HG02870 (cell line): ENCODE results near the gene MTMR3.

ENCODE experiments used
- ATAC-seq: cut with Tn5 transposase; IDR thresholded peaks from one replicate; pipeline ENCODE4 v1.9.1; 2021; ENCODE audit warnings: mild to moderate bottlenecking, moderate library complexity; ENCODE audit not compliant: unreplicated experiment

The MTMR3 gene

GRCh38 chr22:29997516-29997915, 114.5 kb downstream of the MTMR3 start:
- no peak for ATAC-seq

GRCh38 chr22:29998627-29999384, 115.8 kb downstream of the MTMR3 start:
- ATAC-seq: no peak

DNA sequence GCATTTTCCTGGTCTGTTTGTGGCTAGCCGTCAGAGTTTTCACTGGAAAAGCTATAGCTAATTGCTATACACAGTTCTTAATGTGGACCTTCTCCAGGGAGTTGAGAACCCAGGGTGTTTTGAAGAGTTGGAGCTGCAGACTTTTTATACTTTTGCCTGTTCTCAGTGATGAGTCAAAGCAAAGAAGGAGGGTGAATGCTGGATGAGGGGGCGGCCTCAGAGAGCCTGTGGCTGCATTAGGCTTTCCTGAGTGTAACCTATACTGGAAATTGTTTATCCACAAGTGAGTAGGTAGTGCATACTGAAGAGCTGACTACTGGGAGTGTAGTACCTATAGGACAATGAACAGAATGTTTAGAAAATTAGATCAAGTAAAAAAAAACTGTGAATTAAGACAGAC, 117.6 kb downstream of the MTMR3 start:
- no peak for ATAC-seq

- no peak for ATAC-seq
Observed at GRCh38 chr22:30001459-30001858, 118.5 kb downstream of the MTMR3 start.

GRCh38 chr22:30002861-30003486, 120.0 kb downstream of the MTMR3 start:
- ATAC-seq: no peak

DNA sequence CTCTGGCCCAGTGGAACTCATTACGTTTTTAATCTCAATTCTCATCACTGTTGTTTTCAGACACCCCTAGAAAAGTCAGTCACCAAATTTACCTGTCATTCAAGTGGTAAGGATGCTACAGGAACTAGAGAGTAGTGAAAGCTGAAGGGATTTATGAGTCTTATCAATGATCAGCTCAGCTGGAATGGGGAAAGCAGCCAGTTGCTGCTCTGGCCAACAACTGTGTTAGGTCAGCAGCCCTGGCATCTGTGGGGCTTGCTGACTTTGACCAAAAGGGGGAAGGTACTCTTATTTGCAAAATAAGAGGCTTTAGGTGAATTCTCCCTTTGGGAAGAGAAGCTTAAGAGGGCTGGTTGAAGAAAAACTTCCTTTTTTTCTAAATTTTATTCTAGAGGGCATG, 121.1 kb downstream of the MTMR3 start:
- ATAC-seq: no peak

GRCh38 chr22:30004694-30005093, 121.7 kb downstream of the MTMR3 start:
- no peak for ATAC-seq

GRCh38 chr22:30005213-30005857, 122.4 kb downstream of the MTMR3 start:
- no peak for ATAC-seq

- no peak for ATAC-seq
Observed at GRCh38 chr22:30007361-30007760, 124.4 kb downstream of the MTMR3 start.

- no peak for ATAC-seq
Observed at GRCh38 chr22:30008401-30008800, 125.4 kb downstream of the MTMR3 start.

GRCh38 chr22:30009478-30009877, 126.5 kb downstream of the MTMR3 start:
- no peak for ATAC-seq

GRCh38 chr22:30010789-30011405, 127.9 kb downstream of the MTMR3 start:
- no peak for ATAC-seq

DNA sequence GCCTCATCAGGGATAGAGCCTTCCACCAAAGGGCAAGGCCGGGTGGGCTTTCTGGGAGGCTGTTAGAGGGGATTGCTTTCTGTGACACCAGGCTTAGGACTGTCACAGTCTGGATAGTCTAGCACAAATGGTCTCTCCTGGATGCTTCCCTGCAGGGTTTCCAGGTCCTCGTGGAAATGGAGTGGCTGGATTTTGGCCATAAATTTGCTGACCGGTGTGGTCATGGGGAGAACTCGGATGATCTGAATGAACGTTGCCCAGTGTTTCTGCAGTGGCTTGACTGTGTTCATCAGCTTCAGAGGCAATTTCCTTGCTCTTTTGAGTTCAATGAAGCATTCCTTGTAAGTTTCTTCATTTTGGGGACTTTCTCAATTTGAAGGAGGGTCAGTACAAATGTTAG, 130.2 kb downstream of the MTMR3 start:
- no peak for ATAC-seq

- ATAC-seq: no peak
Observed at GRCh38 chr22:30014244-30014643, 131.3 kb downstream of the MTMR3 start.

DNA sequence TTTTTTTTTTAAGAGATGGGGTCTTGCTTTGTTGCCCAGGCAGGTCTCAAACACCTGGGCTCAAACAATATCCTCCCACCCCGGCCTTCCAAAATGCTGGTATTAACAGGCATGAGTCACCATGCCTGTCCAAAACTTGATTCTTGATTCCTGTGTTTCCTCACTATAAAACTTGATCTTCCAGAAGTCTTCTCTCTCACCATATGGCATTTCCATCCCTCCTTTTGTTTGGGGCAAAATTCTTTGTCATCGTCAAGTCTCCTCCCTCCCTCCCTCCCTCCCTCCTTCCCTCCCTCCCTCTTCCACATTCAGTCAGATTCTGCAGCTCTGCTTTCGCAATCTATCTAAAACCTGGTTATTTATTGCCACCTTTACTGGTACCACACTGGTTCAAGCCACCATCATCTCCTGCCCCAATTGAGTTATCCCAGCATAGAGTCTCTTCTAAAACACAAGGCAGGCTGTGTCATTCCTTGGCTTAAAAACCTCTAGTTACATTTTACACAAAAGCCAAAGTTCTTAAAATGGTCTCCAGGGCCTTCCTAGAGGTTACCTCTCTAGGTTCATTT, 132.3 kb downstream of the MTMR3 start:
- no peak for ATAC-seq

- ATAC-seq: no peak
Observed at GRCh38 chr22:30015846-30016245, 132.9 kb downstream of the MTMR3 start.

DNA sequence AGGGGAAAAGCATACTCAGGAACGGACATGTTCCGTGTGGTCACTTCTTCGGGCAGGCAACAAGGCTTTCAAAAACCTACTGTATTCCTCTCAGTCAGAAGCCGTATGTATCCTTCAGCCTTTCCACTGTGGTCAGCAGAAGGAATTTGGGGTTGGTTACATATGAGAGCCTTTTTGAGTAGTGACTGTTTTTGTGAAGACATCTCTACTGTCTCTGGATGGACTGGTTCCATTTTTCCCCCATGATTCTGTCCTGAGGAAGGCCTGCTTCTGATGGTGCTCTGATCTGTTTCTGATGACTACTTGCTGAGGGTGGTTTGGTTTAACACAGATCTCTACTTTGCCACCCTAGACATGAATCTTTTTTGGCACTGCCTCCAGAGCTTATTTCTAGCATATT, 133.6 kb downstream of the MTMR3 start:
- no peak for ATAC-seq

DNA sequence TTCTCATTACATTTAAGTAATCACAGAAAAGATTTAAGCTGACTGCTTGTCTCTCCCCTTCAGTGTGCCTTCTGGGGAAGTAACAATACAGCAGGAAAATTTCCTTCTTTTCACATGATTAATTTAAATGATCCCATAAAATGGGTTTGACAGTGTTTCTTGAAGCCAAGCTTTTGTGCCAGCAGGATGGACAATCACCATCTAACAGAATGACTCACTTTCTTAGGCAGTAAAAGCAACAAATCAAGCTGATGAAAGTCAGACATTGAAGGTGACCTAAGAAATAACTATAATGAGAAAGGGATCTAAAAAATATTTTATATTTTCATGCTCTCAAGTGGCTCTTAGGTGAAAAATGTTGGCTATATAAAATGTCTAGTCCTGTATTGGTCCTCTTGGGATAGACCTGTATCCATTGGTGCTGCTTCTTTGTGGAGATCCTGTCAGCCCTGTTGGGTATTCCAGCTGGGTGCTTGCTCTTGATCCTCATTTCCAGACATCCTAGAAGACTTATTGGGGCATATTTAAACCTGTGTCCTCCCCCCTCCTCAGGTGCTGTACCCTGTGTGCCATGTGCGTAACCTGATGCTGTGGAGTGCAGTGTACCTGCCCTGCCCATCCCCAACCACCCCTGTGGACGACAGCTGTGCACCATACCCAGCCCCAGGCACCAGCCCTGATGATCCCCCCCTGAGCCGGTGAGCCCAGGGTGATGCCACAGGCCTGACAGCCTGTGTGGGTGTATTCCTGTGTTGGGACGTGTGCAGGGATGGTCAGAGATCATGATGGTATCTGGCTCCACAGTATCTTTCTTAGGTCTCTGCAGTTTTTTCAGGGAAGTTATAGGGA, 134.6 kb downstream of the MTMR3 start:
- ATAC-seq: no peak

DNA sequence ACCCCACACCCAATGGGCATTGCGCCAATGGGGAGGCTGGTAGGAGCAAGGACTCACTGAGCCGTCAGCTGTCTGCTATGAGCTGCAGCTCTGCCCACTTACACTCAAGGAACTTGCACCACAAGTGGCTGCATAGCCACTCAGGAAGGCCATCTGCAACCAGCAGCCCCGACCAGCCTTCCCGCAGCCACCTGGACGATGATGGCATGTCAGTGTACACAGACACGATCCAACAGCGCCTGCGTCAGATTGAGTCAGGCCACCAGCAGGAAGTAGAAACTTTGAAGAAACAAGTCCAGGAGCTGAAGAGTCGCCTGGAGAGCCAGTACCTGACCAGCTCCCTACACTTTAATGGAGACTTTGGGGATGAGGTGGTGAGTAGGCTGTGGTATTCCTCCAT, 137.5 kb downstream of the MTMR3 start:
- no peak for ATAC-seq

DNA sequence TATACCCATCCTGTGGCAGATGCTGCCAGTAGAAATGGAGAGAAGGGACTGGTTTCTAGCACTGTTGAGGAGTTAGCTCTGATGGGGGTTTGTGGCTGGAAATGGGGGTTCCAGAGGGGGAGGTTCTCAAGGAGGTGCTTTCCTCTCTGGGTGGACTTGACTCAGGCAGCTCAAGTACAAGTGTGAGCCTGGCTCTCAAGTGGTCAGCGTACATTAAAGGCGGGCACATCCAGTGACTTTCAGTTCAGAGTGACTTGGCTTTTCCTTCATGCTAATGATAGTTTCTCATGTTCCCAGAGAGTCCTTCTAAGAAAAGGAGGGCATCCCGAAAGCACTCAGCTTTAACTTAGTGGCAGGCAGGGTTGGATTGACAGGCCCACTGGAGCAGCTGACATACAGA, 138.4 kb downstream of the MTMR3 start:
- no peak for ATAC-seq
